MM.1S (cell line): ENCODE measurements around the gene SLC45A3.

Experiments used
- DNase-seq: peaks from one replicate; pipeline ENCODE4 v3.0.0-alpha.2; 2015
- H2AFZ ChIP-seq: fragments of 300-600 bp; sonication (generic); 2 replicates; pipeline ENCODE4 v1.6.0; 2016; ENCODE audit warnings: antibody characterized with exemption, low read length
- H3F3A ChIP-seq: fragments of 300-600 bp; sonication (generic); 2 replicates; pipeline ENCODE4 v1.6.1; 2016; ENCODE audit warnings: mild to moderate bottlenecking, antibody characterized with exemption, low read length, moderate library complexity, mixed read lengths; ENCODE audit not compliant: insufficient read depth
- H3K27ac ChIP-seq: fragments of 300-600 bp; sonication (generic); 2 replicates; pipeline ENCODE4 v1.5.1; 2016; ENCODE audit warnings: mild to moderate bottlenecking, low read length
- H3K27me3 ChIP-seq: fragments of 300-600 bp; sonication (generic); replicated peaks from 2 replicates; pipeline ENCODE4 v1.6.0; 2016; ENCODE audit warnings: low read length; ENCODE audit not compliant: insufficient read depth
- H3K36me3 ChIP-seq: fragments of 300-600 bp; sonication (generic); replicated peaks from 2 replicates; pipeline ENCODE4 v1.6.1; 2016; ENCODE audit warnings: mild to moderate bottlenecking, low read length, mixed read lengths; ENCODE audit not compliant: insufficient read depth
- H3K4me1 ChIP-seq: fragments of 300-600 bp; sonication (generic); 2 replicates; pipeline ENCODE4 v1.6.1; 2016; ENCODE audit warnings: low read length, mixed read lengths
- H3K4me2 ChIP-seq: fragments of 300-600 bp; sonication (generic); 2 replicates; pipeline ENCODE4 v1.6.0; 2016; ENCODE audit warnings: low read depth, low read length
- H3K4me3 ChIP-seq: fragments of 300-600 bp; sonication (generic); 2 replicates; pipeline ENCODE4 v1.5.1; 2016; ENCODE audit warnings: low read length, mixed read lengths
- H3K79me2 ChIP-seq: fragments of 300-600 bp; sonication (generic); 2 replicates; pipeline ENCODE4 v1.6.1; 2016; ENCODE audit warnings: mixed run types, low read length, mixed read lengths
- H3K9ac ChIP-seq: fragments of 300-600 bp; sonication (generic); 2 replicates; pipeline ENCODE4 v1.6.1; 2016; ENCODE audit warnings: low read length, mixed read lengths
- H3K9me2 ChIP-seq: fragments of 300-600 bp; sonication (generic); replicated peaks from 2 replicates; pipeline ENCODE4 v1.6.1; 2016; ENCODE audit warnings: mild to moderate bottlenecking, low read length, mixed read lengths; ENCODE audit not compliant: insufficient read depth
- H3K9me3 ChIP-seq: fragments of 300-600 bp; sonication (generic); replicated peaks from 2 replicates; pipeline ENCODE4 v1.6.1; 2016; ENCODE audit warnings: mild to moderate bottlenecking, low read length, mixed read lengths; ENCODE audit not compliant: insufficient read depth
- H4K20me1 ChIP-seq: fragments of 300-600 bp; sonication (generic); 2 replicates; pipeline ENCODE4 v1.6.1; 2016; ENCODE audit warnings: mild to moderate bottlenecking, low read length, moderate library complexity, mixed read lengths; ENCODE audit not compliant: insufficient read depth
- EZH2 ChIP-seq: fragments of 300-600 bp; sonication (generic); optimal IDR thresholded peaks from 2 replicates; pipeline ENCODE3; 2017; ENCODE audit warnings: low read depth, mild to moderate bottlenecking, antibody characterized with exemption, low read length, mixed read lengths
- EZH2phosphoT487 ChIP-seq: fragments of 300-600 bp; sonication (generic); IDR thresholded peaks from 2 replicates; pipeline ENCODE4 v1.6.1; 2018; ENCODE audit warnings: antibody characterized with exemption, low read length
- TF ChIP-seq, protein P1 (sequence below): fragments of 300-600 bp; sonication (generic); IDR thresholded peaks from 2 replicates; pipeline ENCODE4 v1.5.1; 2016; ENCODE audit warnings: antibody characterized with exemption, low read length, mixed read lengths

Gene SLC45A3

DNA sequence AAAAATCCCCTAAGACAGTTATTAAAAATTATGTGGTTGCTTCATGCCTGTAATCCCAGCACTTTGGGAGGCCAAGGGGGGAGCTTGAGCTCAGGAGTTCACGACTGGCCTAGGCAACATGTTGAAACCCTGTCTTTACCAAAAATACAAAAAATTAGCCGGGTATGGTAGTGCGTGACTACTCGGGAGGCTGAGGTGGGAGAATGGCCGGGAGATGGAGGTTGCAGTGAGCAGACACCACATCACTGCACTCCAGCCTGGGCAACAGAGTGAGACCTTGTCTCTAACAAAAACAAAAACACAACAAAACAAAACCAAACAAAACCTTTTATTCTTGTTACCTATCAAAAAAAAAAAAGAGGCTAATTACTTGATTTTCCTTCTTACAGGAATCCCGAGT is 50.6 kb downstream of the SLC45A3 start:
- H3F3A ChIP-seq = peaks cover 21% of the 10 kb centered on the region
- TF ChIP-seq EZH2phosphoT487 = no peak
- TF ChIP-seq, protein P1, sequence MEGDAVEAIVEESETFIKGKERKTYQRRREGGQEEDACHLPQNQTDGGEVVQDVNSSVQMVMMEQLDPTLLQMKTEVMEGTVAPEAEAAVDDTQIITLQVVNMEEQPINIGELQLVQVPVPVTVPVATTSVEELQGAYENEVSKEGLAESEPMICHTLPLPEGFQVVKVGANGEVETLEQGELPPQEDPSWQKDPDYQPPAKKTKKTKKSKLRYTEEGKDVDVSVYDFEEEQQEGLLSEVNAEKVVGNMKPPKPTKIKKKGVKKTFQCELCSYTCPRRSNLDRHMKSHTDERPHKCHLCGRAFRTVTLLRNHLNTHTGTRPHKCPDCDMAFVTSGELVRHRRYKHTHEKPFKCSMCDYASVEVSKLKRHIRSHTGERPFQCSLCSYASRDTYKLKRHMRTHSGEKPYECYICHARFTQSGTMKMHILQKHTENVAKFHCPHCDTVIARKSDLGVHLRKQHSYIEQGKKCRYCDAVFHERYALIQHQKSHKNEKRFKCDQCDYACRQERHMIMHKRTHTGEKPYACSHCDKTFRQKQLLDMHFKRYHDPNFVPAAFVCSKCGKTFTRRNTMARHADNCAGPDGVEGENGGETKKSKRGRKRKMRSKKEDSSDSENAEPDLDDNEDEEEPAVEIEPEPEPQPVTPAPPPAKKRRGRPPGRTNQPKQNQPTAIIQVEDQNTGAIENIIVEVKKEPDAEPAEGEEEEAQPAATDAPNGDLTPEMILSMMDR = no peak
- no peak for TF ChIP-seq EZH2
- peak overlapping the region; percentile 64; the same call in 1 of the 2 replicates for H3K9ac ChIP-seq
- H3K9me3 ChIP-seq = no peaks in the 10 kb centered on the region
- H3K27me3 ChIP-seq = peaks cover 10% of the 10 kb centered on the region
- H3K4me2 ChIP-seq = peak overlapping the region; percentile 81
- DNase-seq = no peak
- peaks cover 21% of the 10 kb centered on the region for H4K20me1 ChIP-seq
- peaks cover 28% of the 10 kb centered on the region for H3K4me1 ChIP-seq
- H3K9me2 ChIP-seq = no peaks in the 10 kb centered on the region
- H3K27ac ChIP-seq = peak overlapping the region; percentile 81; the same call in 1 of the 2 replicates
- H3K36me3 ChIP-seq = no peaks in the 10 kb centered on the region
- H3K4me3 ChIP-seq = no peak overlapping the region; the same call in 1 of the 2 replicates
- no peak overlapping the region for H2AFZ ChIP-seq
- peaks cover 60% of the 10 kb centered on the region for H3K79me2 ChIP-seq

DNA sequence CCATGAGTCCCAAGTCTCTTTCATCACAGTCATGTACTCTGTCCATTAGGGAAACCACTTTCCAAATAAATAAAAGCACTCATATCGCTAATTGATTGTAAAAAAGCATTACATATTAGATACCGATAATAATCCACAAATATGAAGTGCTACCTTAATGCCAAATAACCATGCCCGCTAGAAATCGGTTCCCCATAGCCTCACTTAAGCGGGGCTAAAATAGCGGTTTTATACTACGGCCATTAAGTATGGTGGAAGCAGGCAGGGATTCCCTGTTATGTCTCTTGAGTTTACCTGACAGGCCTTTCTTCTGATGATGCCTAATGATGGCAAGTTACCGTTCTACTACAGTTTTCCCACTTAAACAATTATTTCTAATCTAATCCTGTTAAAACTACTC is 52.4 kb downstream of the SLC45A3 start:
- DNase-seq = no peak
- Histone ChIP-seq H3K4me3 (no peak overlapping the region), H3K27ac (no peak overlapping the region), H3F3A (peaks cover 20% of the 10 kb centered on the region), H3K79me2 (peaks cover 74% of the 10 kb centered on the region), H2AFZ (no peak overlapping the region), H3K9me2 (no peaks in the 10 kb centered on the region), H3K9me3 (no peaks in the 10 kb centered on the region), H3K27me3 (peaks cover 3% of the 10 kb centered on the region; the same call in 1 of the 2 replicates), H3K36me3 (peaks cover 6% of the 10 kb centered on the region; the same call in 1 of the 2 replicates), H3K9ac (no peak overlapping the region), H3K4me2 (no peak overlapping the region), H4K20me1 (peaks cover 23% of the 10 kb centered on the region), H3K4me1 (peaks cover 26% of the 10 kb centered on the region)
- TF ChIP-seq, protein P1 = no peak
- TF ChIP-seq EZH2 = no peak
- TF ChIP-seq EZH2phosphoT487 = no peak

DNA sequence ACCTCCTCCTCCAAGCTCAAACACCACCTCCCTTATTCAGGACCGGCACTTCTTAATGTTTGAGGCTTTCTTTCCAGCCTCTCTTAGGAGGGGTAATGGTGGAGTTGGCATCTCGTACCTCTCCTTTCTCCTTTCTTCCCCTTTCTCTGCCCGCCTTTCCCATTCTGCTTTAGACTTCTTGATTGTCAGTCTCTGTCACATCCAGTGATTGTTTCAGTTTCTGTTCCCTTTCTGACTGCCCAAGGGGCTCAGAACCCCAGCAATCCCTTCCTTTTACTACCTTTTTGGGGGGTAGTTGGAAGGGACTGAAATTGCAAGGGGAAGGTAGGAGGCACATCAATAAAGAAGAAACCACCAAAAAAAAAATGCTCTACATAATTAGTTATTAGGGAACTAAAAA is 54.1 kb downstream of the SLC45A3 start:
- Histone ChIP-seq H3K79me2 (peaks cover 74% of the 10 kb centered on the region), H3K27me3 (no peaks in the 10 kb centered on the region), H3K36me3 (peaks cover 10% of the 10 kb centered on the region; the same call in 1 of the 2 replicates), H3K4me3 (no peak overlapping the region), H3K27ac (no peak overlapping the region), H3K4me1 (peaks cover 20% of the 10 kb centered on the region), H3K4me2 (no peak overlapping the region), H2AFZ (no peak overlapping the region), H3K9ac (no peak overlapping the region), H3K9me2 (no peaks in the 10 kb centered on the region), H4K20me1 (peaks cover 23% of the 10 kb centered on the region), H3F3A (peaks cover 11% of the 10 kb centered on the region), H3K9me3 (no peaks in the 10 kb centered on the region)
- TF ChIP-seq, protein P1 = no peak
- TF ChIP-seq EZH2phosphoT487 (no peak), EZH2 (no peak)
- no peak for DNase-seq
